ENCODE measurements around the gene JRKL. TPM values are rescaled to one million over a fixed set of nuclear protein-coding genes. Genes with fewer than 3 reads are reported as not detected.
A peak's percentile ranks its signal among the peaks of the same experiment; 100 is the strongest.

Gene JRKL
- total and polyA plus RNA-seq, 2 of the 13 experiments (the other 11 are each of a cell fraction or from before 2014, with no cell fraction given) = 3.2 to 4.5 TPM

DNA sequence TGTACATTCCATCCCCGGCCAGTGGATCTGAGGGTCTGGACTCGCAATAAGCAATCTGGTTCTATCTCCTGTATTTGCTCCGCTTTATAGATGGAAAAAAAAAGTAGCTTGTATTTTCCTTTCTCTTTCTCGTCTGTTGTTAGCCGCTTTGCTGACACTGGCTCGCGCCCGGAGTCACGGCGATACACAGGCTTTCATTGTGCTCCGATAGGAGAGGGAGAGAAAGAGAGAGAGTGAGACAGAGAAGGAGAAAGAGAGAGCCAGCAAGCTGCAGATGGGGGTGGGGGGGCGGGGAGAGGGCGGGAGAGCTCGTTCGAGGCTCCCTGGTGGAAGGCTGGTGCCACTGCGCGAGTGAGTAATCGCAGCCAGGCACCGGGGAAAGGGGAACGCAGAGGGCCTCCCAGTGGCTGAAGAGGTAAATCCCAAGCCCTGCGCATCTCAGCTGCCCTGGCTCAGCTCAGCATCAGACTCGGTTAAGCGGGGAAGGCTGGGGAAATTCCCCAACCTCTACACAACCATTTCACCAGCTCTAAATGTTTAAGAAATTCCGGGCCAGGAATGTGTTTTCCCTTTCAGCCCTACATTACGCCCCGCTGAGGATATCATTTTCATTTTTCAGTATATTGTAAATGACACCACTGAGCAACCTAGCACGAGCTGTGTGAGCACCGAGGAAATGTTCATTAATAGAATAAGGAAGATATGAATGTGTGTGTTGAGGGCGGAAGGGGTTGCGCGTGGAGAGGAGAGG, 46.7 kb upstream of the JRKL start, which contains the start of gene MAML2 (continued):
- TF ChIP-seq, protein P1, sequence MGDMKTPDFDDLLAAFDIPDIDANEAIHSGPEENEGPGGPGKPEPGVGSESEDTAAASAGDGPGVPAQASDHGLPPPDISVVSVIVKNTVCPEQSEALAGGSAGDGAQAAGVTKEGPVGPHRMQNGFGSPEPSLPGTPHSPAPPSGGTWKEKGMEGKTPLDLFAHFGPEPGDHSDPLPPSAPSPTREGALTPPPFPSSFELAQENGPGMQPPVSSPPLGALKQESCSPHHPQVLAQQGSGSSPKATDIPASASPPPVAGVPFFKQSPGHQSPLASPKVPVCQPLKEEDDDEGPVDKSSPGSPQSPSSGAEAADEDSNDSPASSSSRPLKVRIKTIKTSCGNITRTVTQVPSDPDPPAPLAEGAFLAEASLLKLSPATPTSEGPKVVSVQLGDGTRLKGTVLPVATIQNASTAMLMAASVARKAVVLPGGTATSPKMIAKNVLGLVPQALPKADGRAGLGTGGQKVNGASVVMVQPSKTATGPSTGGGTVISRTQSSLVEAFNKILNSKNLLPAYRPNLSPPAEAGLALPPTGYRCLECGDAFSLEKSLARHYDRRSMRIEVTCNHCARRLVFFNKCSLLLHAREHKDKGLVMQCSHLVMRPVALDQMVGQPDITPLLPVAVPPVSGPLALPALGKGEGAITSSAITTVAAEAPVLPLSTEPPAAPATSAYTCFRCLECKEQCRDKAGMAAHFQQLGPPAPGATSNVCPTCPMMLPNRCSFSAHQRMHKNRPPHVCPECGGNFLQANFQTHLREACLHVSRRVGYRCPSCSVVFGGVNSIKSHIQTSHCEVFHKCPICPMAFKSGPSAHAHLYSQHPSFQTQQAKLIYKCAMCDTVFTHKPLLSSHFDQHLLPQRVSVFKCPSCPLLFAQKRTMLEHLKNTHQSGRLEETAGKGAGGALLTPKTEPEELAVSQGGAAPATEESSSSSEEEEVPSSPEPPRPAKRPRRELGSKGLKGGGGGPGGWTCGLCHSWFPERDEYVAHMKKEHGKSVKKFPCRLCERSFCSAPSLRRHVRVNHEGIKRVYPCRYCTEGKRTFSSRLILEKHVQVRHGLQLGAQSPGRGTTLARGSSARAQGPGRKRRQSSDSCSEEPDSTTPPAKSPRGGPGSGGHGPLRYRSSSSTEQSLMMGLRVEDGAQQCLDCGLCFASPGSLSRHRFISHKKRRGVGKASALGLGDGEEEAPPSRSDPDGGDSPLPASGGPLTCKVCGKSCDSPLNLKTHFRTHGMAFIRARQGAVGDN (CRISPR knock-in tag; IDR thresholded peaks at IDR 0.05) = peak; percentile 78
- peak; percentile 65; the same call in 1 of the 2 replicates for TF ChIP-seq ZNF331 (CRISPR knock-in tag; IDR thresholded peaks at IDR 0.05)
- no peak for TF ChIP-seq SP2 (CRISPR knock-in tag; IDR thresholded peaks at IDR 0.05)
- TF ChIP-seq ZBTB44 (CRISPR knock-in tag; IDR thresholded peaks at IDR 0.05) = no peak
- TF ChIP-seq ZNF775 (CRISPR knock-in tag; IDR thresholded peaks at IDR 0.05; ENCODE audit: borderline replicate concordance) = no peak
- TF ChIP-seq, protein P2, sequence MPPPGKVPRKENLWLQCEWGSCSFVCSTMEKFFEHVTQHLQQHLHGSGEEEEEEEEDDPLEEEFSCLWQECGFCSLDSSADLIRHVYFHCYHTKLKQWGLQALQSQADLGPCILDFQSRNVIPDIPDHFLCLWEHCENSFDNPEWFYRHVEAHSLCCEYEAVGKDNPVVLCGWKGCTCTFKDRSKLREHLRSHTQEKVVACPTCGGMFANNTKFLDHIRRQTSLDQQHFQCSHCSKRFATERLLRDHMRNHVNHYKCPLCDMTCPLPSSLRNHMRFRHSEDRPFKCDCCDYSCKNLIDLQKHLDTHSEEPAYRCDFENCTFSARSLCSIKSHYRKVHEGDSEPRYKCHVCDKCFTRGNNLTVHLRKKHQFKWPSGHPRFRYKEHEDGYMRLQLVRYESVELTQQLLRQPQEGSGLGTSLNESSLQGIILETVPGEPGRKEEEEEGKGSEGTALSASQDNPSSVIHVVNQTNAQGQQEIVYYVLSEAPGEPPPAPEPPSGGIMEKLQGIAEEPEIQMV (CRISPR knock-in tag; IDR thresholded peaks at IDR 0.05; ENCODE audit: low read depth) = 0 out of 2 replicates have a peak, but pooled peaks have one; percentile 54
- peak; percentile 71; the same call in 1 of the 2 replicates for TF ChIP-seq ZNF543 (CRISPR knock-in tag; IDR thresholded peaks at IDR 0.05)
- peak; percentile 55; the same call in 1 of the 2 replicates for TF ChIP-seq POLR2G (IDR thresholded peaks at IDR 0.05; ENCODE audit: low read depth, low read length)
- TF ChIP-seq ZNF350 (CRISPR knock-in tag; IDR thresholded peaks at IDR 0.05; ENCODE audit: borderline replicate concordance, low read depth) = peak; percentile 24; the same call in 1 of the 2 replicates
- TF ChIP-seq HNRNPL (IDR thresholded peaks at IDR 0.05; ENCODE audit: low read depth, low read length) = no peak
- no peak for TF ChIP-seq ZNF501 (CRISPR knock-in tag; IDR thresholded peaks at IDR 0.05)
- TF ChIP-seq ZNF281 (CRISPR knock-in tag; IDR thresholded peaks at IDR 0.05; ENCODE audit: borderline replicate concordance) = peak; percentile 53; the same call in 1 of the 2 replicates
- TF ChIP-seq ZFP82 (CRISPR knock-in tag; IDR thresholded peaks at IDR 0.05; ENCODE audit: borderline replicate concordance) = no peak
- TF ChIP-seq KAT2B (IDR thresholded peaks at IDR 0.05; ENCODE audit: borderline replicate concordance, low read depth, low read length) = no peak
- TF ChIP-seq ATRX (CRISPR knock-in tag; IDR thresholded peaks at IDR 0.05; ENCODE audit: borderline replicate concordance) = no peak
- TF ChIP-seq, protein P3, sequence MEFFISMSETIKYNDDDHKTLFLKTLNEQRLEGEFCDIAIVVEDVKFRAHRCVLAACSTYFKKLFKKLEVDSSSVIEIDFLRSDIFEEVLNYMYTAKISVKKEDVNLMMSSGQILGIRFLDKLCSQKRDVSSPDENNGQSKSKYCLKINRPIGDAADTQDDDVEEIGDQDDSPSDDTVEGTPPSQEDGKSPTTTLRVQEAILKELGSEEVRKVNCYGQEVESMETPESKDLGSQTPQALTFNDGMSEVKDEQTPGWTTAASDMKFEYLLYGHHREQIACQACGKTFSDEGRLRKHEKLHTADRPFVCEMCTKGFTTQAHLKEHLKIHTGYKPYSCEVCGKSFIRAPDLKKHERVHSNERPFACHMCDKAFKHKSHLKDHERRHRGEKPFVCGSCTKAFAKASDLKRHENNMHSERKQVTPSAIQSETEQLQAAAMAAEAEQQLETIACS (CRISPR knock-in tag; IDR thresholded peaks at IDR 0.05) = no peak
- no peak for TF ChIP-seq ZFP36L2 (CRISPR knock-in tag; IDR thresholded peaks at IDR 0.05)

Measured in HepG2 (cell line).